GM18502 (cell line): ENCODE results near the gene TMEM18.
"Not testable (repeated sequence)": the region's sequence is repeated elsewhere in the genome, so short reads cannot be mapped to it uniquely, and the experiment has no call there.

Experiments
- ATAC-seq: cut with Tn5 transposase; IDR thresholded peaks from one replicate; pipeline ENCODE4 v1.9.1; 2021; ENCODE audit warnings: mild to moderate bottlenecking; ENCODE audit not compliant: unreplicated experiment, poor library complexity

Gene TMEM18

GRCh38 chr2:677056-677958 is at the start of gene TMEM18:
TSS of gene TMEM18 (minus strand) at chr2:677406. CDS start at chr2:677345, 61 bp downstream.
- peak; percentile 53 for ATAC-seq

- peak; percentile 80 for ATAC-seq
These were observed 49.0 kb upstream of the TMEM18 start for GRCh38 chr2:726169-726568.

GRCh38 chr2:725468-725867 is 48.3 kb upstream of the TMEM18 start:
- no peak for ATAC-seq

- no peak for ATAC-seq
These were observed 46.6 kb upstream of the TMEM18 start for GRCh38 chr2:723761-724160.

- ATAC-seq, result no peak
These were observed 43.6 kb upstream of the TMEM18 start for GRCh38 chr2:720842-721241.

GRCh38 chr2:719734-720133 is 42.5 kb upstream of the TMEM18 start:
- ATAC-seq, result no peak

GRCh38 chr2:719191-719590 is 42.0 kb upstream of the TMEM18 start:
- no peak for ATAC-seq

GRCh38 chr2:717661-718060 is 40.5 kb upstream of the TMEM18 start:
- no peak for ATAC-seq

GRCh38 chr2:715854-716560 is 38.8 kb upstream of the TMEM18 start:
- ATAC-seq, result no peak

- peak; percentile 5 for ATAC-seq
These were observed 37.8 kb upstream of the TMEM18 start for GRCh38 chr2:715038-715437.

GRCh38 chr2:714005-714741 is 37.0 kb upstream of the TMEM18 start:
- ATAC-seq, result peak; percentile 96

GRCh38 chr2:710867-711665 is 33.9 kb upstream of the TMEM18 start:
- no peak for ATAC-seq

- ATAC-seq, result no peak
These were observed 32.0 kb upstream of the TMEM18 start for GRCh38 chr2:709138-709765.

GRCh38 chr2:708667-709066 is 31.5 kb upstream of the TMEM18 start:
- no peak for ATAC-seq

- peak; percentile 97 for ATAC-seq
These were observed 28.8 kb upstream of the TMEM18 start for GRCh38 chr2:705971-706511.

GRCh38 chr2:702765-703164 is 25.6 kb upstream of the TMEM18 start:
- ATAC-seq, result not testable (repeated sequence)

GRCh38 chr2:696999-697627 is 19.9 kb upstream of the TMEM18 start:
- no peak for ATAC-seq

GRCh38 chr2:696463-696862 is 19.3 kb upstream of the TMEM18 start:
- peak; percentile 99 for ATAC-seq
